ENCODE measurements around the gene GNPNAT1. TPM values are rescaled to one million over a fixed set of nuclear protein-coding genes. Genes with fewer than 3 reads are reported as not detected.

GNPNAT1 gene
- total and polyA plus RNA-seq, 9 of the 15 experiments (the other 6 are each of a cell fraction or from before 2014, with no cell fraction given): 15.8 to 27.7 (median 25.3) TPM

DNA sequence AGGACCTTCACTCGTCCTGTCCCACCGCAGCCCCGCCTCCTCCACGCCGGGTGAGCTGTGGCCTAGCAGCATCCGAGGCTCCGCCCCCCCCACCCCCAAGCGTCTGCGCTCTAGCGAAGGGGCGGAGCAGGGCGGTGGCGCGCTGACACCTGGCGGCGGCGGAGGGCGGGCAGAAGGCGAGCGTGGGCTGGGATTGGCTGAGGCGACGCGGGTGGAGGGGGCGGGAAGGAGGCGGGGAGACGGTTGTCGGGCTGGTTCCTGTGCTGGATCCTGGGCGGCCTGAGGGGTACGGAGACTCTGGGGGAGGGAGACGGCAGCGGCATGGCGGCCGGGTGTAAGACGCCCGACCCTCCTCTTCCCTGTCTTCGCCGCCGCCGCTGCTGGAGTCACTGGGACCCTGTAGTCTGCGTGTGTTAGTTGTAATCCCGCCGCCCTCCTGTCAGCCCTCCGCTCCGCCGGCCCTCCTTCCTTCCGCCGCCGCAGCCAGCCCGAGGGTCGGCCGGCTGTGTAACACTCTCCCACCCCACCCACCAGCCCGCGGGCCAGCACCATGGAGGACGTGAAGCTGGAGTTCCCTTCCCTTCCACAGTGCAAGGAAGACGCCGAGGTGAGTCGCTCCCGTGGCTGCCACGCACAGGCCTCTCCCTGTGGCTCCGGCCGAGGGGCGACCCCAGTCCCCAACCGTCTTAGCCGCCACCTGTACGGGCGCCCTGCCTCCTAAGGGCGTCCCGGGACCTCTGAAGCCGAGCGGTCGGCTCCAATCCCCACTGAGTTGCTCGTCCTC, 61.3 kb downstream of the GNPNAT1 start, which contains the start of gene STYX (continued):
- TF ChIP-seq, protein P1, sequence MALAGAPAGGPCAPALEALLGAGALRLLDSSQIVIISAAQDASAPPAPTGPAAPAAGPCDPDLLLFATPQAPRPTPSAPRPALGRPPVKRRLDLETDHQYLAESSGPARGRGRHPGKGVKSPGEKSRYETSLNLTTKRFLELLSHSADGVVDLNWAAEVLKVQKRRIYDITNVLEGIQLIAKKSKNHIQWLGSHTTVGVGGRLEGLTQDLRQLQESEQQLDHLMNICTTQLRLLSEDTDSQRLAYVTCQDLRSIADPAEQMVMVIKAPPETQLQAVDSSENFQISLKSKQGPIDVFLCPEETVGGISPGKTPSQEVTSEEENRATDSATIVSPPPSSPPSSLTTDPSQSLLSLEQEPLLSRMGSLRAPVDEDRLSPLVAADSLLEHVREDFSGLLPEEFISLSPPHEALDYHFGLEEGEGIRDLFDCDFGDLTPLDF (CRISPR knock-in tag; IDR thresholded peaks at IDR 0.05): no peak
- no peak for TF ChIP-seq U2AF1 (optimal IDR thresholded peaks at IDR 0.05; ENCODE audit: low read depth, low read length)
- TF ChIP-seq, protein P2, sequence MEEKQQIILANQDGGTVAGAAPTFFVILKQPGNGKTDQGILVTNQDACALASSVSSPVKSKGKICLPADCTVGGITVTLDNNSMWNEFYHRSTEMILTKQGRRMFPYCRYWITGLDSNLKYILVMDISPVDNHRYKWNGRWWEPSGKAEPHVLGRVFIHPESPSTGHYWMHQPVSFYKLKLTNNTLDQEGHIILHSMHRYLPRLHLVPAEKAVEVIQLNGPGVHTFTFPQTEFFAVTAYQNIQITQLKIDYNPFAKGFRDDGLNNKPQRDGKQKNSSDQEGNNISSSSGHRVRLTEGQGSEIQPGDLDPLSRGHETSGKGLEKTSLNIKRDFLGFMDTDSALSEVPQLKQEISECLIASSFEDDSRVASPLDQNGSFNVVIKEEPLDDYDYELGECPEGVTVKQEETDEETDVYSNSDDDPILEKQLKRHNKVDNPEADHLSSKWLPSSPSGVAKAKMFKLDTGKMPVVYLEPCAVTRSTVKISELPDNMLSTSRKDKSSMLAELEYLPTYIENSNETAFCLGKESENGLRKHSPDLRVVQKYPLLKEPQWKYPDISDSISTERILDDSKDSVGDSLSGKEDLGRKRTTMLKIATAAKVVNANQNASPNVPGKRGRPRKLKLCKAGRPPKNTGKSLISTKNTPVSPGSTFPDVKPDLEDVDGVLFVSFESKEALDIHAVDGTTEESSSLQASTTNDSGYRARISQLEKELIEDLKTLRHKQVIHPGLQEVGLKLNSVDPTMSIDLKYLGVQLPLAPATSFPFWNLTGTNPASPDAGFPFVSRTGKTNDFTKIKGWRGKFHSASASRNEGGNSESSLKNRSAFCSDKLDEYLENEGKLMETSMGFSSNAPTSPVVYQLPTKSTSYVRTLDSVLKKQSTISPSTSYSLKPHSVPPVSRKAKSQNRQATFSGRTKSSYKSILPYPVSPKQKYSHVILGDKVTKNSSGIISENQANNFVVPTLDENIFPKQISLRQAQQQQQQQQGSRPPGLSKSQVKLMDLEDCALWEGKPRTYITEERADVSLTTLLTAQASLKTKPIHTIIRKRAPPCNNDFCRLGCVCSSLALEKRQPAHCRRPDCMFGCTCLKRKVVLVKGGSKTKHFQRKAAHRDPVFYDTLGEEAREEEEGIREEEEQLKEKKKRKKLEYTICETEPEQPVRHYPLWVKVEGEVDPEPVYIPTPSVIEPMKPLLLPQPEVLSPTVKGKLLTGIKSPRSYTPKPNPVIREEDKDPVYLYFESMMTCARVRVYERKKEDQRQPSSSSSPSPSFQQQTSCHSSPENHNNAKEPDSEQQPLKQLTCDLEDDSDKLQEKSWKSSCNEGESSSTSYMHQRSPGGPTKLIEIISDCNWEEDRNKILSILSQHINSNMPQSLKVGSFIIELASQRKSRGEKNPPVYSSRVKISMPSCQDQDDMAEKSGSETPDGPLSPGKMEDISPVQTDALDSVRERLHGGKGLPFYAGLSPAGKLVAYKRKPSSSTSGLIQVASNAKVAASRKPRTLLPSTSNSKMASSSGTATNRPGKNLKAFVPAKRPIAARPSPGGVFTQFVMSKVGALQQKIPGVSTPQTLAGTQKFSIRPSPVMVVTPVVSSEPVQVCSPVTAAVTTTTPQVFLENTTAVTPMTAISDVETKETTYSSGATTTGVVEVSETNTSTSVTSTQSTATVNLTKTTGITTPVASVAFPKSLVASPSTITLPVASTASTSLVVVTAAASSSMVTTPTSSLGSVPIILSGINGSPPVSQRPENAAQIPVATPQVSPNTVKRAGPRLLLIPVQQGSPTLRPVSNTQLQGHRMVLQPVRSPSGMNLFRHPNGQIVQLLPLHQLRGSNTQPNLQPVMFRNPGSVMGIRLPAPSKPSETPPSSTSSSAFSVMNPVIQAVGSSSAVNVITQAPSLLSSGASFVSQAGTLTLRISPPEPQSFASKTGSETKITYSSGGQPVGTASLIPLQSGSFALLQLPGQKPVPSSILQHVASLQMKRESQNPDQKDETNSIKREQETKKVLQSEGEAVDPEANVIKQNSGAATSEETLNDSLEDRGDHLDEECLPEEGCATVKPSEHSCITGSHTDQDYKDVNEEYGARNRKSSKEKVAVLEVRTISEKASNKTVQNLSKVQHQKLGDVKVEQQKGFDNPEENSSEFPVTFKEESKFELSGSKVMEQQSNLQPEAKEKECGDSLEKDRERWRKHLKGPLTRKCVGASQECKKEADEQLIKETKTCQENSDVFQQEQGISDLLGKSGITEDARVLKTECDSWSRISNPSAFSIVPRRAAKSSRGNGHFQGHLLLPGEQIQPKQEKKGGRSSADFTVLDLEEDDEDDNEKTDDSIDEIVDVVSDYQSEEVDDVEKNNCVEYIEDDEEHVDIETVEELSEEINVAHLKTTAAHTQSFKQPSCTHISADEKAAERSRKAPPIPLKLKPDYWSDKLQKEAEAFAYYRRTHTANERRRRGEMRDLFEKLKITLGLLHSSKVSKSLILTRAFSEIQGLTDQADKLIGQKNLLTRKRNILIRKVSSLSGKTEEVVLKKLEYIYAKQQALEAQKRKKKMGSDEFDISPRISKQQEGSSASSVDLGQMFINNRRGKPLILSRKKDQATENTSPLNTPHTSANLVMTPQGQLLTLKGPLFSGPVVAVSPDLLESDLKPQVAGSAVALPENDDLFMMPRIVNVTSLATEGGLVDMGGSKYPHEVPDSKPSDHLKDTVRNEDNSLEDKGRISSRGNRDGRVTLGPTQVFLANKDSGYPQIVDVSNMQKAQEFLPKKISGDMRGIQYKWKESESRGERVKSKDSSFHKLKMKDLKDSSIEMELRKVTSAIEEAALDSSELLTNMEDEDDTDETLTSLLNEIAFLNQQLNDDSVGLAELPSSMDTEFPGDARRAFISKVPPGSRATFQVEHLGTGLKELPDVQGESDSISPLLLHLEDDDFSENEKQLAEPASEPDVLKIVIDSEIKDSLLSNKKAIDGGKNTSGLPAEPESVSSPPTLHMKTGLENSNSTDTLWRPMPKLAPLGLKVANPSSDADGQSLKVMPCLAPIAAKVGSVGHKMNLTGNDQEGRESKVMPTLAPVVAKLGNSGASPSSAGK (IDR thresholded peaks at IDR 0.05): no peak
- TF ChIP-seq PRMT5 (CRISPR knock-in tag; IDR thresholded peaks at IDR 0.05): no peak
- no peak for TF ChIP-seq XRCC4 (IDR thresholded peaks at IDR 0.05; ENCODE audit: extremely low read depth, insufficient read depth, insufficient read length)
- no peak for TF ChIP-seq CC2D1A (IDR thresholded peaks at IDR 0.05)
- TF ChIP-seq MAZ (CRISPR knock-in tag; conservative IDR thresholded peaks at IDR 0.05 in 1 of 2, IDR thresholded peaks at IDR 0.05 in 1 of 2): peak in 1 of 2 experiments; percentile 33; a peak in 1 of 4 replicates
- TF ChIP-seq ZNF311 (CRISPR knock-in tag; IDR thresholded peaks at IDR 0.05): no peak
- no peak for TF ChIP-seq ETV6 (IDR thresholded peaks at IDR 0.05; ENCODE audit: borderline replicate concordance in 1 of 2, low read depth in 2 of 2, low read length in 1 of 2)
- TF ChIP-seq ETV6 (CRISPR knock-in tag; IDR thresholded peaks at IDR 0.05; ENCODE audit: borderline replicate concordance): no peak
- 0 out of 2 replicates have a peak, but pooled peaks have one; percentile 39 for TF ChIP-seq RB1 (IDR thresholded peaks at IDR 0.05; ENCODE audit: low read depth)
